Adipose tissue (tissue), 3 donors: ENCODE results near the gene CTBS. TPM values are rescaled to one million over a fixed set of nuclear protein-coding genes. Genes with fewer than 3 reads are reported as not detected.
"Not testable (repeated sequence)": the region's sequence is repeated elsewhere in the genome, so short reads cannot be mapped to it uniquely, and the experiment has no call there.

Source experiments
- H3K27ac ChIP-seq: one replicate; pipeline ENCODE4 v1.5.1; 2013; ENCODE audit warnings: low read depth, low read length
- WGBS, 3 donors: extraction: QIAGEN DNeasy Blood & Tissue Kit; methylation state at CpG; one replicate each; pipeline ENCODE4 v1.1.7; 2013; 5-methylcytosine and 5-hydroxymethylcytosine counted together
- polyA plus RNA-seq, 3 donors: library from polyadenylated mRNA; stranded (reverse); fragments of 200-250 nt; gene quantifications; one replicate each; pipeline ENCODE4 v1.2.3, GENCODE V29; 2013
- donor health status: healthy with polysubstance abuse.
- donor health status: Bipolar disorder and iron deficiency.
- donor health status: healthy.

CTBS gene
- polyA plus RNA-seq, 3 donors: 8.2 to 12.7 (median 12.1) TPM

DNA sequence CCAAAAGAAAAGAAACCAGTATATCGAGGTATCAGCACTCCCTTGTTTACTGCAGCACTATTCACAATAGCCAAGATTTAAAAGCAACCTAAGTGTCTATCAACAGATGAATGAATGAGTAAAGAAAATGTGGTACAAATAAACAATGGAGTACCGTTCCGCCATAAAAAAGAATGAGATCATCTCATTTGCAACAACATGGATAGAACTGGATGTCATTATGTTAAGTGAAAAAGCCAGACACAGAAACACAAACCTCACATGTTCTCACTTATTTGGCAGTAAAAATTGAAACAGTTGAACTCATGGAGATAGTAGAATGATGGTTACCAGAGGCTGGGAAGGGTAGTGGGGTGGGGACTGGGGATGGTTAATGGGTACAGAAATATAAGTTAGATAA lies 63.6 kb downstream of the CTBS start:
- WGBS, 3 donors: 92 to 98% (median 97%) methylated on average over 3 of the region's 3 CpGs
- no peak overlapping the region for H3K27ac ChIP-seq

- H3K27ac ChIP-seq: no peak overlapping the region
- WGBS, 3 donors: 47 to 99% (median 48%) methylated on average over 2 of the region's 2 CpGs
Measured at GRCh38 chr1:84510165-84510564, 64.1 kb downstream of the CTBS start.

DNA sequence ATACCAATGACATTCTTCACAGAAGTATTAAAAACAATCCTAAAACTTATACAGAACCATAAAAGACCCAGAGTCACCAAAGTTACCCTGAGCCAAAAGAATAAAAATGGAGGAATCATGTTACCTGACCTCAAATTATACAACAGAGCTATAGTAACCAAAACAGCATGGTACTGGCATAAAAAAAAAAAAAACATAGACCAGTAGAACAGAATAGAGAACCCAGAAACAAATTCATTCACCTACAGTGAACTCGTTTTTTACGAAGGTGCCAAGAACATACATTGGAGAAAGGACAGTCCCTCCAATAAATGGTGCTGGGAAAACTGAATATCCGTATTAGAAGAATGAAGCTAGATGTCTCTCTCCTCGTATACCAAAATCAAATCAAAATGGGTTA lies 65.2 kb downstream of the CTBS start:
- H3K27ac ChIP-seq: no peak overlapping the region
- 97 to 98% (median 97%) methylated on average over 4 of the region's 4 CpGs for WGBS, 3 donors

GRCh38 chr1:84508510-84508909 lies 65.7 kb downstream of the CTBS start:
- no peak overlapping the region for H3K27ac ChIP-seq
- 93 to 100% (median 97%) methylated on average over 1 of the region's 1 CpG for WGBS, 3 donors

DNA sequence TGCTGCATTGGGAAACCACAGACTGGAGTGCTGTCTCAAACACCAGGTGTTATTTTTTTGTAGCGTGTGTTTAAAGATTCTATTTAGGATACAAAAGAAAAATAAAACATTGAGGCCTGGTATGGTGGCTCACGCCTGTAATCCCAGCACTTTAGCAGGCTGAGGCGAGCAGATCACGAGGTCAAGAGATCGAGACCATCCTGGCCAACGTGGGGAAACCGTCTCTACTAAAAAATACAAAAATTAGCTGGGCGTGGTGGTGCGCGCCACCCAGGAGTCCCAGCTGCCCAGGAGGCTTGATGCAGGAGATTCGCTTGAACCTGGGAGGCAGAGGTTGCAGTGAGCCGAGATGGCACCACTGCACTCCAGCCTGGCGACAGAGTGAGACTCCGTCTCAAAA lies 66.4 kb downstream of the CTBS start:
- 89 to 98% (median 93%) methylated on average over 14 of the region's 14 CpGs for WGBS, 3 donors
- H3K27ac ChIP-seq: not testable (repeated sequence)

GRCh38 chr1:84506729-84507453 lies 67.3 kb downstream of the CTBS start:
- 8 to 15% (median 15%) methylated on average over 26 of the region's 26 CpGs for WGBS, 3 donors
- H3K27ac ChIP-seq: peak overlapping the region; percentile 88

DNA sequence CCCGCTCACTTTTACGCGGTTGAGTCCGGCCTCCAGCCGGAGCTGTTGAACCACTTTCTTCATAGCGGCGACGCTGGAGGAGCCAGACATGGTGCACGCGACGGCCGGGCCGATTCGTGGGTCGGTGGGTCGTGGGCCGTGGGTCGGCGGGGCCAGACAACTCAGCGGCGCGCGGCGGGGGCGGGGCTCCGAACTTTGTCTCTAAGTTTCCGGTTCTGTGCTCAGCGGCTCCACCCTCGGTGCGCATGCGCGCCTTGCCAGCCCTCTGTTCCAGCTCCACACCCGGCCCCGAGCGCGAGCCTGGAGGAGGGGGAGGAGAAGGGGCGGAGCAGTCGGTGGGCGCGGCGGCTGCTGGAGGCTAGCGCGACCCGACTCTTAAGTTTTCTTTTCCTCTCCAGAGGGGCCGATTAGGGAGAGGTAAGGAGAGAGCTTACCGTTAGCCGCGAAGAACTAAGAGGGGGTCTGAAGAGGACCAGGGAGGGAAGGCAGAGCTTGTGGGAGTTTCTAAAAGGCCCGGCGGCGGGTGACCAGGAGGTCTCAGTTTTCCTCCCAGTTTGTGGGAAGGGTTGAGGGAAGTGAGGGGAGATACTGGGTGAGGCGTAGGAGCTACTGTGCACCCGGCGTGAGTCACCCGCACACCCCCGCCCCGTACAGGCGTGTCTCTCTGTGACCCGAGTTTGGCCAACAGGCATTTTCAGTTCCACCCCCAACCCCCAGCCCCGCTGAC lies 68.1 kb downstream of the CTBS start, which contains the start of the genes GNG5 and SPATA1:
GNG5 (minus strand) TSS at position 580 of the 727 bp plus-strand sequence; CDS start at position 90, 490 bp downstream.
SPATA1 (plus strand) TSS at position 385 of the 727 bp plus-strand sequence. CDS start 9,974 bp downstream, outside the sequence.
- peak within 1 kb of the TSS; percentile 90 for H3K27ac ChIP-seq
- 1% methylated on average over 51 to 60 of the region's 60 CpGs for WGBS, 3 donors

GRCh38 chr1:84505493-84506001 lies 68.7 kb downstream of the CTBS start:
- peak overlapping the region; percentile 90 for H3K27ac ChIP-seq
- 0 to 1% (median 1%) methylated on average over 21 to 47 of the region's 47 CpGs for WGBS, 3 donors

- H3K27ac ChIP-seq: peak overlapping the region; percentile 51
- WGBS, 3 donors: 4 to 7% (median 6%) methylated on average over 17 of the region's 17 CpGs
Measured at GRCh38 chr1:84504580-84505492, 69.4 kb downstream of the CTBS start.

DNA sequence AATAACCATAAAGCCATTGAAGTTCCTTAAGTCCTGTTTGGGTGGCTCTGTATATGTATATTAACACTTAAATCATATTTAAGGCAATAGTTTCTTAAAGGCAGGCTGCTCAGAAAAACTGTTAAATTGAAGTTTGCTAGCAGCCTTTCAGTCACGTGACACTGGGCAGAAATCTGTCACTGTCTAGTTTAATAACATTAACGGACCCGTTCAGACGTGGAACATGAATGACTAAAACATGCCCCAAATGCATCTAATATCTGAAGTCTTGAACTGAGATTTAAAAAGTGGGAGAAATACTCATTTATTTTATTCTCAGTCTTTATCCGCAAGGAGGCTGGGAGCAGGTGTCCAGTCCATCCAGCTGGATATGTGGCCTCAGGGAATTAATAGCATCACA lies 71.3 kb downstream of the CTBS start:
- WGBS, 3 donors: 44 to 67% (median 65%) methylated on average over 5 of the region's 5 CpGs
- H3K27ac ChIP-seq: no peak overlapping the region

Other genes with a start within 250 kb of the CTBS start
- under 1 TPM in 1 of 3 donors, not detected in 2; 0.07 TPM for gene DNASE2B, start 176.0 kb downstream of the CTBS start, polyA plus RNA-seq
- 10 to 100 TPM; 18.0 to 27.6 (median 27.1) TPM for gene RPF1, start 95.2 kb downstream of the CTBS start, polyA plus RNA-seq
- gene SPATA1, start 68.1 kb downstream of the CTBS start, polyA plus RNA-seq: under 1 TPM in 2 of 3 donors, not detected in 1; 0.18 to 0.28 TPM
- gene GNG5, start 67.9 kb downstream of the CTBS start, polyA plus RNA-seq: 100 to 1,000 TPM in 2 of 3 donors, 10 to 100 TPM in 1; 73.4 to 170 (median 136) TPM
- 1 to 10 TPM in 2 of 3 donors, under 1 TPM in 1; 0.85 to 1.3 (median 1.2) TPM for gene SSX2IP, start 116.0 kb upstream of the CTBS start, polyA plus RNA-seq